RWPE2 (cell line): ENCODE results near the gene ARHGAP8.

Source experiments
- ATAC-seq: fragments of 200-7000 bp; cut with Tn5 transposase; 3 replicates; pipeline ENCODE4 v1.9.1; 2021; ENCODE audit warnings: low read depth
- DNase-seq: peaks from one replicate; pipeline ENCODE4 v3.0.0-alpha.2; 2020; ENCODE audit warnings: low spot score
- H3K27ac ChIP-seq: fragments of 450-650 bp; 2 replicates; pipeline ENCODE4 v1.5.1; 2017; ENCODE audit warnings: mild to moderate bottlenecking; ENCODE audit not compliant: poor library complexity, severe bottlenecking
- H3K27me3 ChIP-seq: fragments of 250-450 bp; sonication (Bioruptor Pico); 2 replicates; pipeline ENCODE4 v1.5.1; 2021; ENCODE audit warnings: mild to moderate bottlenecking, moderate library complexity; ENCODE audit not compliant: insufficient read depth, poor library complexity, severe bottlenecking
- H3K36me3 ChIP-seq: fragments of 250-450 bp; sonication (Bioruptor Pico); 2 replicates; pipeline ENCODE4 v1.5.1; 2020; ENCODE audit warnings: low read depth, mild to moderate bottlenecking, moderate library complexity
- H3K4me1 ChIP-seq: fragments of 250-450 bp; sonication (Bioruptor Pico); 2 replicates; pipeline ENCODE4 v1.5.1; 2021; ENCODE audit warnings: mild to moderate bottlenecking, moderate library complexity; ENCODE audit not compliant: insufficient read depth, poor library complexity, severe bottlenecking
- H3K4me3 ChIP-seq: fragments of 250-450 bp; sonication (Bioruptor Pico); 2 replicates; pipeline ENCODE4 v1.5.1; 2021; ENCODE audit warnings: mild to moderate bottlenecking, moderate library complexity; ENCODE audit not compliant: severe bottlenecking
- H3K9me3 ChIP-seq: fragments of 250-450 bp; sonication (Bioruptor Pico); 2 replicates; pipeline ENCODE4 v1.5.1; 2021; ENCODE audit warnings: mild to moderate bottlenecking, moderate library complexity; ENCODE audit not compliant: severe bottlenecking
- TF ChIP-seq, protein P1 (sequence below): fragments of 450-650 bp; IDR thresholded peaks from one replicate; pipeline ENCODE4 v1.5.1; 2017; ENCODE audit warnings: mild to moderate bottlenecking, moderate library complexity; ENCODE audit not compliant: poor library complexity, severe bottlenecking

Gene ARHGAP8

DNA sequence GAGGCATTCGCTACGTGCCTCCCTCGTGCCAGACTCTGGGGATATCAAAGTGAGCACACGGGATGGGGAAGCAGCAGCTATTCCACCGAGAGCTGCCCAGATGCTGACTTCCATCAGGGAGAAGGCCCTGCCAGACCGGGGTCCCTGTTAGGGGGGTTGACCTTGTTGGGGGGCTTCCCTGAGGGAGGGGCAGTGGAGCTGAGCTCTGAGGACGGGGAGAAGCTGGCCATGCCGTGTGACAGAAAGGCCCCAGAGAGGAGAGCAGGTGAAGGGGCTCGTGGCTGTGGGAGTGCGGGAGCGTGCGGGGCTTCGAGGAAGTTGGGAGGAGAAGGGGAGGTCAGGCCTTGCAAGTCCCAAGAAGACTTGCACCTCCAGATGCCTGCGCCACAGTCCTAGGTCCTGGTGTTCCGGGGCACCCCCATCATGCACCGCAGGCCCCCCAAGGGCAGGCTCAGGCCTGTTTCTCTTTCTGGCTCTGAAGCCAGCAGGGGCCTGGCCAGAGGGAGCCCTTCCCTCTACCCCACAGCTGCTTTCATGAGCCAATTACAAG, 94.4 kb downstream of the ARHGAP8 start:
- TF ChIP-seq, protein P1, sequence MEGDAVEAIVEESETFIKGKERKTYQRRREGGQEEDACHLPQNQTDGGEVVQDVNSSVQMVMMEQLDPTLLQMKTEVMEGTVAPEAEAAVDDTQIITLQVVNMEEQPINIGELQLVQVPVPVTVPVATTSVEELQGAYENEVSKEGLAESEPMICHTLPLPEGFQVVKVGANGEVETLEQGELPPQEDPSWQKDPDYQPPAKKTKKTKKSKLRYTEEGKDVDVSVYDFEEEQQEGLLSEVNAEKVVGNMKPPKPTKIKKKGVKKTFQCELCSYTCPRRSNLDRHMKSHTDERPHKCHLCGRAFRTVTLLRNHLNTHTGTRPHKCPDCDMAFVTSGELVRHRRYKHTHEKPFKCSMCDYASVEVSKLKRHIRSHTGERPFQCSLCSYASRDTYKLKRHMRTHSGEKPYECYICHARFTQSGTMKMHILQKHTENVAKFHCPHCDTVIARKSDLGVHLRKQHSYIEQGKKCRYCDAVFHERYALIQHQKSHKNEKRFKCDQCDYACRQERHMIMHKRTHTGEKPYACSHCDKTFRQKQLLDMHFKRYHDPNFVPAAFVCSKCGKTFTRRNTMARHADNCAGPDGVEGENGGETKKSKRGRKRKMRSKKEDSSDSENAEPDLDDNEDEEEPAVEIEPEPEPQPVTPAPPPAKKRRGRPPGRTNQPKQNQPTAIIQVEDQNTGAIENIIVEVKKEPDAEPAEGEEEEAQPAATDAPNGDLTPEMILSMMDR, result no peak
- Histone ChIP-seq H3K4me1 (no peaks in the 10 kb centered on the region), H3K27ac (no peak overlapping the region), H3K36me3 (peaks cover 8% of the 10 kb centered on the region), H3K4me3 (no peak overlapping the region), H3K27me3 (no peaks in the 10 kb centered on the region), H3K9me3 (peaks cover 11% of the 10 kb centered on the region)
- no peak for DNase-seq
- no peak for ATAC-seq

DNA sequence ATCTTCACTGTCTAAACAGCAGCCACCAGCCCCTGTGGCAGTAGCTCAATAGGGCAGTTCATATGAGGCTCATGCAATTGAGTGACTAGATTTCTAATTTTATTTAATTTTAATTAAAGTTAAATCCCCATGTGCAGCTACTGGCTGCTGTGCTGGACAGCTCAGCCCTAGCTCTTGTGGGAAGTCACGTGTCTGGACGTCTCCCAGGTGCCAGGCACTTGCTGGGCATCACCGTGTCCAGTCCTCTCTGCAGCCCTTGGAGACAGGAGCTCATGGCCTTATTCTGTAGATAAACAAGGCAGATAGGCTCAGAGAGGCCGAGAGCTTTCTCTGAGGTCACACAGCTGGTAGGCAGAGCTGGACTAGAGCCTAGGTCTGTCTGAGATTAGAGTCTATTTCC, 95.0 kb downstream of the ARHGAP8 start:
- Histone ChIP-seq H3K9me3 (peaks cover 11% of the 10 kb centered on the region), H3K27ac (no peak overlapping the region), H3K27me3 (no peaks in the 10 kb centered on the region), H3K4me3 (no peak overlapping the region), H3K36me3 (peaks cover 8% of the 10 kb centered on the region), H3K4me1 (no peaks in the 10 kb centered on the region)
- TF ChIP-seq, protein P1, result no peak
- ATAC-seq (no peak), DNase-seq (peak; percentile 7)

- Histone ChIP-seq H3K27me3 (no peaks in the 10 kb centered on the region), H3K9me3 (peaks cover 11% of the 10 kb centered on the region), H3K4me1 (no peaks in the 10 kb centered on the region), H3K4me3 (no peak overlapping the region), H3K36me3 (peaks cover 8% of the 10 kb centered on the region), H3K27ac (no peak overlapping the region)
- ATAC-seq (no peak), DNase-seq (peak; percentile 30)
- TF ChIP-seq, protein P1, result no peak
These were observed 95.5 kb downstream of the ARHGAP8 start for GRCh38 chr22:44847892-44848291.

DNA sequence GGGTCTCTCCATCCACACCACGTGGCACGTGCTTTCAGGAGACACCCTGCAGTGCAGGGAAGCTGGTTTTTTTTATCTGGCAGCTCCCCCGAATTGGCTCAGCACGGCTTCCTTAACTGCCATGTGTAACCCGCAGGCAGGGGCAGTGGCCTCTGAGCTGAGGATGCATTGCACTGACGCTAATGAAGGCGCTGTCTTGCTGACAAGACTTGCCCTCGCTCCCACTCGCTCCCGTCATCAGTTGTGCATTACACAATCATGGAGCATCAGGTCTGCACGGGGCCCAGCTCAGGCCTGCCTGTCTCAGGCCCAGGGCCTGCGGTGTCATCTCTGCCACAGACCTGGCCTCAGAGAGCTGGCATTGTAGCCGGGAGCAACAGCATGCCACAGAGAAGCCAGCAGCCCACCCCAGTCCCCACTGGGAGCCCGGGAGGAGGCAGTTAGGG, 95.9 kb downstream of the ARHGAP8 start:
- Histone ChIP-seq H3K4me1 (no peaks in the 10 kb centered on the region), H3K4me3 (no peak overlapping the region), H3K36me3 (peaks cover 8% of the 10 kb centered on the region), H3K9me3 (peaks cover 11% of the 10 kb centered on the region), H3K27me3 (no peaks in the 10 kb centered on the region), H3K27ac (no peak overlapping the region)
- DNase-seq, result no peak
- TF ChIP-seq, protein P1, result no peak
- ATAC-seq, result no peak

DNA sequence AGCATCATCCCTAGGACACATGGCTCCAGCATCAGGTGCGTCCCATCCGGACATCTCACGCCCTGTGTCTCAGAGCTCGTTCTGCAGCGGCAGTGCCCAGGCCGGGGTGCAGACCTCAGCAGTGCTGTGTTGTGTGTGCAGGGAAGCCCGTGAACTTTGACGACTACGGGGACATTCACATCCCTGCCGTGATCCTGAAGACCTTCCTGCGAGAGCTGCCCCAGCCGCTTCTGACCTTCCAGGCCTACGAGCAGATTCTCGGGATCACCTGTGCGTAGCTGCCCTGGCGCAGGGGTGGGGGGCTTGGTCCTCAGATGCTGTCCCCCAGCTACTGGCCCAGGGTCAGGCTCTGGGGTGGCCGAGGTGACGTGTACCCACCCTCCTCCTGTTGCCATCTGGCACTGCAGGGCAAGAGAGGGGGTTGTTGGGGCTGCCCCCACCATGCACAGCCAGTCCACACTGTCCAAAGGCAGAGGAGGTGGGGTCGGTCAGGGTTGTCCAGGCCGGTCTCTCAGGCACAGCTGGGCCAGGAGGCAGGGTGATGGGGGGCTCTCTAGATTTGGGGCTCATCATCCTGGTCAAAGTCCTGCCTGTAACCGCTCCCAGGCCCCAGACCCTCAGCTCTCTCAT, 96.5 kb downstream of the ARHGAP8 start:
- H3K9me3 ChIP-seq, result peaks cover 9% of the 10 kb centered on the region
- H3K27me3 ChIP-seq, result no peaks in the 10 kb centered on the region
- TF ChIP-seq, protein P1, result no peak
- peaks cover 4% of the 10 kb centered on the region for H3K4me1 ChIP-seq
- no peak overlapping the region for H3K4me3 ChIP-seq
- DNase-seq (no peak), ATAC-seq (no peak)
- peaks cover 8% of the 10 kb centered on the region for H3K36me3 ChIP-seq
- no peak overlapping the region for H3K27ac ChIP-seq
